ENCODE data around the gene LAGE3.

DNA sequence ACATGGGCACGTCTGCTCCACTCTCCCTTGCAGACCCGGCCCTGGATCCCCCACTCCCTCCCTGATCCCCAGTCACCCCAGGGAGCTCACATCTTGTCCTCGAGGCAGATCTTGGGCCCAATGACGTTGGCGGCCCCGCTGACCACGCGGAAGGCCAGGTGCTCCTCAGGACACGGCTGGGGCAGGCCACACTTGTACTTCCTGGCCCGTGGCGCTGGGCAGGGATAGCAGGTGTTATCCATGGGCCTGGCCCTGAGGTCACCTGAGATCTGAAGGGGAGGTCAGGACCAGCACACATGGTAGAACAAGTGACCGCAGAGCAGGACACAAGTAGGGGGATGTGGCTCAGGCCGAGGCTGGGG is 29.3 kb upstream of the LAGE3 start:
- no peak for TF ChIP-seq POLR2A (IDR thresholded peaks at IDR 0.05; ENCODE audit: extremely low read depth, insufficient read length)
- TF ChIP-seq, protein P1, sequence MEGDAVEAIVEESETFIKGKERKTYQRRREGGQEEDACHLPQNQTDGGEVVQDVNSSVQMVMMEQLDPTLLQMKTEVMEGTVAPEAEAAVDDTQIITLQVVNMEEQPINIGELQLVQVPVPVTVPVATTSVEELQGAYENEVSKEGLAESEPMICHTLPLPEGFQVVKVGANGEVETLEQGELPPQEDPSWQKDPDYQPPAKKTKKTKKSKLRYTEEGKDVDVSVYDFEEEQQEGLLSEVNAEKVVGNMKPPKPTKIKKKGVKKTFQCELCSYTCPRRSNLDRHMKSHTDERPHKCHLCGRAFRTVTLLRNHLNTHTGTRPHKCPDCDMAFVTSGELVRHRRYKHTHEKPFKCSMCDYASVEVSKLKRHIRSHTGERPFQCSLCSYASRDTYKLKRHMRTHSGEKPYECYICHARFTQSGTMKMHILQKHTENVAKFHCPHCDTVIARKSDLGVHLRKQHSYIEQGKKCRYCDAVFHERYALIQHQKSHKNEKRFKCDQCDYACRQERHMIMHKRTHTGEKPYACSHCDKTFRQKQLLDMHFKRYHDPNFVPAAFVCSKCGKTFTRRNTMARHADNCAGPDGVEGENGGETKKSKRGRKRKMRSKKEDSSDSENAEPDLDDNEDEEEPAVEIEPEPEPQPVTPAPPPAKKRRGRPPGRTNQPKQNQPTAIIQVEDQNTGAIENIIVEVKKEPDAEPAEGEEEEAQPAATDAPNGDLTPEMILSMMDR (IDR thresholded peaks at IDR 0.05; ENCODE audit: low read depth, low read length): no peak

Measured in NB4 (cell line).